Activated T-helper 17 cell treated with anti-CD3 and anti-CD28 coated beads, Interleukin-2, amount 50 U/mL, for 72 hours (primary cell): Measurements from ENCODE around the gene CHCT1. TPM values are rescaled to one million over a fixed set of nuclear protein-coding genes. Genes with fewer than 3 reads are reported as not detected.
"Not testable (repeated sequence)": the region's sequence is repeated elsewhere in the genome, so short reads cannot be mapped to it uniquely, and the experiment has no call there.

Source experiments
- ATAC-seq: fragments of 150-1000 bp; cut with Tn5 transposase; replicated peaks from 2 replicates; pipeline ENCODE4 v1.10.0; 2021; ENCODE audit warnings: mild to moderate bottlenecking, moderate library complexity
- H3K27ac Mint-ChIP-seq: one replicate; pipeline ENCODE4 v1.8.0; 2022; ENCODE audit warnings: mixed read lengths
- H3K27me3 Mint-ChIP-seq: one replicate; pipeline ENCODE4 v1.8.0; 2022; ENCODE audit warnings: mixed read lengths
- H3K36me3 Mint-ChIP-seq: one replicate; pipeline ENCODE4 v1.8.0; 2022; ENCODE audit warnings: low read depth, mild to moderate bottlenecking, mixed read lengths
- H3K4me1 Mint-ChIP-seq: one replicate; pipeline ENCODE4 v1.8.0; 2022; ENCODE audit warnings: mixed read lengths
- H3K4me3 Mint-ChIP-seq: one replicate; pipeline ENCODE4 v1.8.0; 2022; ENCODE audit warnings: mild to moderate bottlenecking, mixed read lengths
- H3K9me3 Mint-ChIP-seq: one replicate; pipeline ENCODE4 v1.8.0; 2022; ENCODE audit warnings: mixed read lengths
- total RNA-seq, 2 donors: library from RNA; stranded (reverse); gene quantifications; one replicate each; pipeline ENCODE4 v1.2.3, GENCODE V29; 2022

CHCT1 gene
- total RNA-seq, 2 donors from 2014 or later: not detected

GRCh38 chr17:60392845-60393702, 29.2 kb upstream of the CHCT1 start:
- Mint-ChIP-seq H3K4me3 (peak overlapping the region; percentile 84), H3K27me3 (no peaks in the 10 kb centered on the region), H3K36me3 (no peaks in the 10 kb centered on the region), H3K27ac (peak overlapping the region; percentile 96), H3K4me1 (peaks cover 18% of the 10 kb centered on the region), H3K9me3 (no peaks in the 10 kb centered on the region)
- peak; percentile 30 for ATAC-seq

DNA sequence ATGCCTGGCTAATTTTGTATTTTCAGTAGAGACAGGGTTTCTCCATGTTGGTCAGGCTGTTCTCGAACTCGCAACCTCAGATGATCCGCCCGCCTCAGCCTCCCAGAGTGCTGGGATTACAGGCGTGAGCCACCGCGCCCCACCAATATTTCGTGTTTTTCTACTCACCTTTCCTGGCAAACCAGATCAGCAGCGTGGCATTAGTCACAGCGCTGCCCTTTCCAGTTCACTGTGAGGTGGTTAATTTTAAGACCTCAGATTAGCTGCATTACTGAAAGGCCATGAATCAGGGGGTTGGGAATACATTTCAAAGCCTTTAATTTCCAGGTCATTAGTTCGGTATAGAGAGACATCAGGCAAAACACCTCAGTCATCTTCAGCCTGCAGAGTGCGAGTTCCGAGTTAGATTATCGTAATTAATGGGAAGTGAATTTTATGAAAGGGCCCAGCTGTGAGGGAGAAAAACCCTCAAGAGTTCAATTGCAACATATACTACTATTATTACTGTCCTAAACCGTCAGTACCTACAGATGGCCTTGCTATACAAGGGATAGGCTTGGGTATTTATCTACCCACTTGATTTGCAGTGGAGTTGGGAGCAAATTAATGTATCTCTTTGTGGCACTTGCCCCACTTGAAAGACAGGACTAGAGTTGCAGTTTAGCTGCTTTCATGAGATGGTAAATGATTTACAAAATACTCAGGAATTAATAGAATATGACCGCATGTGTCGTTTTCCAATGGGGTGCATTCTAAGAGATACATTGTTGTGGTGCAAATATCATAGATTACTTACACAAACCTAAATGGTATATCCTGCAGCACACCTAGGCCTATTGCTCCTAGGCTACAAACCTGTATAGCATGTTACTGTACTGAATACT, 28.2 kb upstream of the CHCT1 start:
- H3K4me3 Mint-ChIP-seq: peak overlapping the region; percentile 84
- no peak overlapping the region for H3K27ac Mint-ChIP-seq
- no peak for ATAC-seq
- no peaks in the 10 kb centered on the region for H3K36me3 Mint-ChIP-seq
- H3K9me3 Mint-ChIP-seq: no peaks in the 10 kb centered on the region
- H3K27me3 Mint-ChIP-seq: no peaks in the 10 kb centered on the region
- peaks cover 14% of the 10 kb centered on the region for H3K4me1 Mint-ChIP-seq

GRCh38 chr17:60395508-60396065, 26.7 kb upstream of the CHCT1 start:
- H3K27me3 Mint-ChIP-seq: no peaks in the 10 kb centered on the region
- peaks cover 7% of the 10 kb centered on the region for H3K4me1 Mint-ChIP-seq
- H3K27ac Mint-ChIP-seq: no peak overlapping the region
- H3K9me3 Mint-ChIP-seq: no peaks in the 10 kb centered on the region
- H3K36me3 Mint-ChIP-seq: no peaks in the 10 kb centered on the region
- H3K4me3 Mint-ChIP-seq: no peak overlapping the region
- peak; percentile 23 for ATAC-seq

GRCh38 chr17:60396412-60396811, 25.9 kb upstream of the CHCT1 start:
- no peaks in the 10 kb centered on the region for H3K36me3 Mint-ChIP-seq
- H3K4me1 Mint-ChIP-seq: peaks cover 4% of the 10 kb centered on the region
- no peak overlapping the region for H3K27ac Mint-ChIP-seq
- ATAC-seq: no peak
- no peaks in the 10 kb centered on the region for H3K27me3 Mint-ChIP-seq
- no peak overlapping the region for H3K4me3 Mint-ChIP-seq
- H3K9me3 Mint-ChIP-seq: no peaks in the 10 kb centered on the region

DNA sequence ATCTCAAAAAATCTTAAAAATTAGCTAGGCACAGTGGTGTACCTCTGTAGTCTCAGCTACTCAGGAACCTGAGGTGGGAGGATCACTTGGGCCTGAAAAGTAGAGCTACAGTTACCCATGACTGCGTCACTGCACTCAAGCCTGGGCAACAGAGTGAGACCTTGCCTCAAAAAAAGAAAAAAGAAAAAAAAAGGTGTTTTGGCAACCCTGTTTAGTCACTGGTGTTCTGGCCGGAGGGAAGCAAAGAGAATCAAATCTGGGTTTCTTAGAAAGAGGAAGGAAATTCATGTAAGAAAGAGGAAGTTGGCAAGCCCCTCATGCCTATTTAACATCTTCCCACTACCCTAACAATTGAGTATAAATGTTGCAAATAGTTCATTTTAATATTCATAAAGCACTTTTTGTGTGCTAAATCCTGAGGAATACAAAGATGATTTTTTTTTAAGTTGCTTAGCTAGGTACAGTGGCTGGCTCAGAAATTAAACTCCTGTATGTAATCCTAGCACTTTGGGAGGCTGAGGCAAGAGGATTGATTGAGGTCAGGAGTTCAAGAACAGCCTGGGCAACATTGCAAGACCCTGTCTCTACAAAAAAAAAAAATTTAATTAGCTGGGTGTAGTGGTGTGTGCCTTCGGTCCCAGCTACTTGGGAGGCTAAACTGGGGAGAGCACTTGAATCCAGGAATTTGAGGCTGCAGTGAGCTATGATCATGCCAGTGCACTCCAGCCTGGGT, 23.9 kb upstream of the CHCT1 start:
- no peak overlapping the region for H3K4me3 Mint-ChIP-seq
- peak; percentile 13 for ATAC-seq
- H3K36me3 Mint-ChIP-seq: no peaks in the 10 kb centered on the region
- H3K27me3 Mint-ChIP-seq: no peaks in the 10 kb centered on the region
- H3K9me3 Mint-ChIP-seq: no peaks in the 10 kb centered on the region
- H3K27ac Mint-ChIP-seq: peak overlapping the region; percentile 60
- H3K4me1 Mint-ChIP-seq: peaks cover 4% of the 10 kb centered on the region

DNA sequence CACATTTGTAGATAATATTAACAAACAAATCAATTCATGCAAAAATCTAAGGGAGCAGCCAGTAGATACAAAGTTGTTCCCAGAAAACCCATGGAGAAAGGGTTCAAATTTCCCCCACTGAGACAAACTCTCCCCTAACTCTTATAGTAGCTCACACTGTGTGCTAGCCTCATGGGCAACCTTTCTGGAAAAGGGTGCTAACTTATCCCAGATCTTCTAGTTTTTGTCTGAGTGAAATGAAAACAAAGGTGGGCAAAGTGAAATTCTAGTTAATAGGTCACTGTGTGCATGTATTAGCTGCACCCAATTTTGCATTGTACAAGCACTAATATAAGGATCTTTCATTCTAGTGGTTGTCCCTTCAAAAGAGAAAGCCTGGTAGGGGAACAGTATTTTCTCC, 20.5 kb upstream of the CHCT1 start:
- H3K4me1 Mint-ChIP-seq: peaks cover 4% of the 10 kb centered on the region
- H3K36me3 Mint-ChIP-seq: no peaks in the 10 kb centered on the region
- H3K27ac Mint-ChIP-seq: no peak overlapping the region
- H3K4me3 Mint-ChIP-seq: no peak overlapping the region
- no peak for ATAC-seq
- no peaks in the 10 kb centered on the region for H3K9me3 Mint-ChIP-seq
- H3K27me3 Mint-ChIP-seq: peaks cover 2% of the 10 kb centered on the region

- Mint-ChIP-seq H3K4me3 (no peak overlapping the region), H3K36me3 (no peaks in the 10 kb centered on the region), H3K27ac (no peak overlapping the region), H3K27me3 (peaks cover 8% of the 10 kb centered on the region), H3K4me1 (peaks cover 1% of the 10 kb centered on the region), H3K9me3 (no peaks in the 10 kb centered on the region)
- no peak for ATAC-seq
Observed at GRCh38 chr17:60403523-60403810, 18.8 kb upstream of the CHCT1 start.

GRCh38 chr17:60403962-60404361, 18.3 kb upstream of the CHCT1 start:
- Mint-ChIP-seq H3K36me3 (no peaks in the 10 kb centered on the region), H3K4me3 (no peak overlapping the region), H3K27ac (no peak overlapping the region), H3K27me3 (peaks cover 8% of the 10 kb centered on the region), H3K4me1 (no peaks in the 10 kb centered on the region), H3K9me3 (no peaks in the 10 kb centered on the region)
- ATAC-seq: no peak

- H3K9me3 Mint-ChIP-seq: no peaks in the 10 kb centered on the region
- no peak overlapping the region for H3K4me3 Mint-ChIP-seq
- ATAC-seq: no peak
- peaks cover 8% of the 10 kb centered on the region for H3K27me3 Mint-ChIP-seq
- no peaks in the 10 kb centered on the region for H3K36me3 Mint-ChIP-seq
- H3K27ac Mint-ChIP-seq: no peak overlapping the region
- H3K4me1 Mint-ChIP-seq: no peaks in the 10 kb centered on the region
Observed at GRCh38 chr17:60406887-60407286, 15.4 kb upstream of the CHCT1 start.

DNA sequence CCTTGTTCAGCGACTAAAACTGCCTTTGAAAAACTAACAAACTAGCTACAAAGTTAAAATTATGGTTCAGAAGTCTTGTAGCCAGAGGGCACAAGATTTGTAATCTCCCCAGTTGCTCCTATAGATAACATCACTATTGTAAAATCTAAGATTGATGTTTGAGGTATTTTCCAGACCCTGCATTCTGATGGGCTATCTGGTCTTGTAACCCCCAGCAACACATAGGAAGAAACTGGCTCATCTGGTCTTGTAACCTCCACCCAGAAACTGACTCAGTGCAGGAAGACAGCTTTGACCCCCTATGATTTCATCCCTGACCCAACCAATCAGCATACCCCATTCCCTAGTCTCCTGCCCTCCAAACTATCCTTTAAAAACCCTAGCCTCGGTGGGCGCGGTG, 12.3 kb upstream of the CHCT1 start:
- Mint-ChIP-seq H3K36me3 (no peaks in the 10 kb centered on the region), H3K9me3 (no peaks in the 10 kb centered on the region), H3K27me3 (peaks cover 8% of the 10 kb centered on the region), H3K4me1 (no peaks in the 10 kb centered on the region), H3K4me3 (no peak overlapping the region), H3K27ac (no peak overlapping the region)
- ATAC-seq: no peak

GRCh38 chr17:60412701-60413100, 9.6 kb upstream of the CHCT1 start:
- H3K9me3 Mint-ChIP-seq: no peaks in the 10 kb centered on the region
- ATAC-seq: no peak

DNA sequence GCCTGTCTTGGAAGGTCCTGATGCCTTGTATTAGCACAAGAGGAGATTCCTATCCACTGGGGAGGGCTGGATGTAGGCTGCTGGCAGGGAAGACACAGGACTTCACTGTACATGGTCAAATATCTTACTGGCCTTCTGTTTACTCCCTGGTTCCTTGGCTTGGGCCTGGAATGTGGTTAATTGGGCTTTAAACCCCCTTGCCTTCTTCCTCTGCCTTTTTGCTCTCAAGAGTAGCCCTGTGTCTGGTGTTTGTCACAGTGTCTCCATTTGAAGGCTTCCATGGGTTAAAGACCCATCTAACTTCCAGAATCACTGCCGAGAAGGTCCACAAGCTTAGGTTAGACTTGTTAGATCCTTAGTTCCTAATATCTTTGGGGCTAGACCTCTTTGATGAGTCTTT, 7.1 kb upstream of the CHCT1 start:
- no peak for ATAC-seq
- no peak overlapping the region for H3K4me3 Mint-ChIP-seq
- no peaks in the 10 kb centered on the region for H3K4me1 Mint-ChIP-seq
- no peaks in the 10 kb centered on the region for H3K36me3 Mint-ChIP-seq
- H3K27ac Mint-ChIP-seq: no peak overlapping the region
- H3K27me3 Mint-ChIP-seq: no peaks in the 10 kb centered on the region
- H3K9me3 Mint-ChIP-seq: no peaks in the 10 kb centered on the region

More at GRCh38 chr17:60412701-60413100, 9.6 kb upstream of the CHCT1 start:
- no peak overlapping the region for H3K27ac Mint-ChIP-seq
- no peaks in the 10 kb centered on the region for H3K27me3 Mint-ChIP-seq
- no peak overlapping the region for H3K4me3 Mint-ChIP-seq
- H3K4me1 Mint-ChIP-seq: no peaks in the 10 kb centered on the region
- H3K36me3 Mint-ChIP-seq: no peaks in the 10 kb centered on the region

GRCh38 chr17:60416368-60416925, 5.8 kb upstream of the CHCT1 start:
- Mint-ChIP-seq H3K36me3 (no peaks in the 10 kb centered on the region), H3K27ac (no peak overlapping the region), H3K27me3 (no peaks in the 10 kb centered on the region), H3K9me3 (no peaks in the 10 kb centered on the region), H3K4me1 (peaks cover 5% of the 10 kb centered on the region), H3K4me3 (no peak overlapping the region)
- no peak for ATAC-seq

DNA sequence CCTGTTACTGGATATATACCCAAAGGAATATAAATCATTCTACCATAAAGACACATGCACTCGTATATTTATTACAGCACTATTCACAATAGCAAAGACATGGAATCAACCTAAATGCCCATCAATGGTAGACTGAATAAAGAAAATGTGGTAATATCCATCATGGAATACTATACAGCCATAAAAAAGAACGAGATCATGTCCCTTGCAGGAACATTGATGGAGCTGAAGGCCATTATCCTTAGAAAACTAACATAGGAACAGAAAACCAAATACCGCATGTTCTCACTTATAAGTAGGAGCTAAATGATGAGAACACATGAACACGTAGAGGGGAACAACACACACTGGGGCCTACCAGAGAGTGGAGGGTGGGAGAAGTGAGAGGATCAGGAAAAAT, 3.3 kb upstream of the CHCT1 start:
- not testable (repeated sequence) for H3K4me1 Mint-ChIP-seq, H3K27me3 Mint-ChIP-seq, H3K4me3 Mint-ChIP-seq, H3K36me3 Mint-ChIP-seq, H3K27ac Mint-ChIP-seq, H3K9me3 Mint-ChIP-seq, ATAC-seq
